D341Med (cell line): ENCODE results near the gene L3MBTL4.
"Not testable (repeated sequence)": the region's sequence is repeated elsewhere in the genome, so short reads cannot be mapped to it uniquely, and the experiment has no call there.

Experiments
- DNase-seq: peaks from one replicate; pipeline ENCODE4 v3.0.0; 2012; ENCODE audit warnings: low spot score

The L3MBTL4 gene

GRCh38 chr18:6310714-6311113 is 104.0 kb downstream of the L3MBTL4 start:
- DNase-seq, result no peak

GRCh38 chr18:6297875-6298274 is 116.8 kb downstream of the L3MBTL4 start:
- no peak for DNase-seq

GRCh38 chr18:6294148-6294784 is 120.4 kb downstream of the L3MBTL4 start:
- no peak for DNase-seq

GRCh38 chr18:6289843-6290242 is 124.9 kb downstream of the L3MBTL4 start:
- DNase-seq, result no peak

GRCh38 chr18:6286585-6286984 is 128.1 kb downstream of the L3MBTL4 start:
- DNase-seq, result no peak

GRCh38 chr18:6284761-6285160 is 129.9 kb downstream of the L3MBTL4 start:
- DNase-seq, result no peak

GRCh38 chr18:6284300-6284699 is 130.4 kb downstream of the L3MBTL4 start:
- no peak for DNase-seq

- no peak for DNase-seq
Measured at GRCh38 chr18:6281874-6282273, 132.8 kb downstream of the L3MBTL4 start.

GRCh38 chr18:6280211-6280743 is 134.4 kb downstream of the L3MBTL4 start:
- DNase-seq, result no peak

GRCh38 chr18:6279308-6279707 is 135.4 kb downstream of the L3MBTL4 start:
- no peak for DNase-seq

- DNase-seq, result no peak
Measured at GRCh38 chr18:6273423-6273822, 141.3 kb downstream of the L3MBTL4 start.

GRCh38 chr18:6272144-6272543 is 142.6 kb downstream of the L3MBTL4 start:
- DNase-seq, result not testable (repeated sequence)

- DNase-seq, result no peak
Measured at GRCh38 chr18:6271585-6271984, 143.1 kb downstream of the L3MBTL4 start.

GRCh38 chr18:6270771-6271216 is 143.9 kb downstream of the L3MBTL4 start:
- no peak for DNase-seq

- DNase-seq, result no peak
Measured at GRCh38 chr18:6269660-6270332, 144.9 kb downstream of the L3MBTL4 start.

- no peak for DNase-seq
Measured at GRCh38 chr18:6266212-6266611, 148.5 kb downstream of the L3MBTL4 start.

- no peak for DNase-seq
Measured at GRCh38 chr18:6261938-6262337, 152.8 kb downstream of the L3MBTL4 start.

- DNase-seq, result not testable (repeated sequence)
Measured at GRCh38 chr18:6259324-6259723, 155.4 kb downstream of the L3MBTL4 start.

- DNase-seq, result no peak
Measured at GRCh38 chr18:6257950-6258349, 156.8 kb downstream of the L3MBTL4 start.

- DNase-seq, result no peak
Measured at GRCh38 chr18:6256521-6256920, 158.2 kb downstream of the L3MBTL4 start.

- no peak for DNase-seq
Measured at GRCh38 chr18:6255886-6256285, 158.8 kb downstream of the L3MBTL4 start.

- no peak for DNase-seq
Measured at GRCh38 chr18:6255116-6255705, 159.5 kb downstream of the L3MBTL4 start.

GRCh38 chr18:6254456-6254855 is 160.3 kb downstream of the L3MBTL4 start:
- DNase-seq, result no peak
